ENCODE measurements around the gene SHOX. TPM values are rescaled to one million over a fixed set of nuclear protein-coding genes. Genes with fewer than 3 reads are reported as not detected.

SHOX gene
- polyA plus RNA-seq, 2 of the 4 experiments (the other 2 are of a cell fraction) = not detected

- no peak for TF ChIP-seq REST (IDR thresholded peaks at IDR 0.05)
These were observed 10.1 kb downstream of the SHOX start (continued) for GRCh38 chrX:640641-641040.

GRCh38 chrX:641671-642435, 11.3 kb downstream of the SHOX start:
- no peak for FAIRE-seq
- POLR2A ChIA-PET = no interaction called here
- CTCF ChIA-PET = no interaction called here

GRCh38 chrX:642436-643240, 12.0 kb downstream of the SHOX start:
- Histone ChIP-seq H3K9me3 (no peaks in the 10 kb centered on the region), H3K4me3 (no peak overlapping the region), H3K4me1 (no peaks in the 10 kb centered on the region), H3K27ac (no peak overlapping the region), H3K4me2 (no peak overlapping the region)
- no peak for TF ChIP-seq FOSL2 (IDR thresholded peaks at IDR 0.05)
- TF ChIP-seq FOSL2 (CRISPR knock-in tag; IDR thresholded peaks at IDR 0.05) = no peak
- no peak for TF ChIP-seq REST (IDR thresholded peaks at IDR 0.05)
- TF ChIP-seq RAD21 (conservative IDR thresholded peaks at IDR 0.05 in 1 of 2, IDR thresholded peaks at IDR 0.05 in 1 of 2) = no peak
- no peak for TF ChIP-seq SMC3 (IDR thresholded peaks at IDR 0.05)
- TF ChIP-seq HES2 (IDR thresholded peaks at IDR 0.05) = no peak
- TF ChIP-seq GATA3 (IDR thresholded peaks at IDR 0.05; ENCODE audit: borderline replicate concordance) = no peak
- no peak for TF ChIP-seq USF2 (IDR thresholded peaks at IDR 0.05)
- TF ChIP-seq HEYL (CRISPR knock-in tag; IDR thresholded peaks at IDR 0.05) = no peak
- TF ChIP-seq FOXS1 (CRISPR knock-in tag; IDR thresholded peaks at IDR 0.05) = no peak
- no peak for TF ChIP-seq CBX2 (IDR thresholded peaks at IDR 0.05; ENCODE audit: borderline replicate concordance, low read depth)
- TF ChIP-seq PHF8 (IDR thresholded peaks at IDR 0.05; ENCODE audit: borderline replicate concordance, low read depth) = no peak
- POLR2A ChIA-PET = no interaction called here
- no peak for ATAC-seq
- CTCF ChIA-PET = no interaction called here
- WGBS (ENCODE audit: missing lambda C conversion rate) = 19% methylated on average over 20 of the region's 24 CpGs
- FAIRE-seq = no peak
- DNase-seq (ENCODE audit: low read depth in 1 of 2, low spot score in 1 of 2) = no peak

More at GRCh38 chrX:641671-642435, 11.3 kb downstream of the SHOX start:
- ATAC-seq (no peak), DNase-seq (ENCODE audit: low read depth in 1 of 2, low spot score in 1 of 2) (no peak)
- 23% methylated on average over 17 of the region's 37 CpGs for WGBS (ENCODE audit: missing lambda C conversion rate)
- no peak for TF ChIP-seq CBX8 (IDR thresholded peaks at IDR 0.05)
- no peak for TF ChIP-seq CBX2 (IDR thresholded peaks at IDR 0.05; ENCODE audit: borderline replicate concordance, low read depth)
- no peak for TF ChIP-seq TP53 (CRISPR knock-in tag; IDR thresholded peaks at IDR 0.05)
- no peak for TF ChIP-seq NPAS2 (CRISPR knock-in tag; IDR thresholded peaks at IDR 0.05; ENCODE audit: borderline replicate concordance)
- TF ChIP-seq KDM1A (IDR thresholded peaks at IDR 0.05; ENCODE audit: low read depth) = no peak
- no peak for TF ChIP-seq MAFK (IDR thresholded peaks at IDR 0.05; ENCODE audit: partially characterized antibody)
- no peak for TF ChIP-seq FOXS1 (CRISPR knock-in tag; IDR thresholded peaks at IDR 0.05)
- TF ChIP-seq ESRRA (IDR thresholded peaks at IDR 0.05; ENCODE audit: borderline replicate concordance, low read length) = no peak
- TF ChIP-seq MAZ (IDR thresholded peaks at IDR 0.05; ENCODE audit: borderline replicate concordance, low read depth, low read length) = no peak
- TF ChIP-seq CTCF (IDR thresholded peaks at IDR 0.05) = no peak
- no peak for TF ChIP-seq RCOR1 (IDR thresholded peaks at IDR 0.05; ENCODE audit: low read depth, low read length)
- TF ChIP-seq RAD21 (conservative IDR thresholded peaks at IDR 0.05 in 1 of 2, IDR thresholded peaks at IDR 0.05 in 1 of 2) = no peak
- H3K4me1 ChIP-seq = no peaks in the 10 kb centered on the region
- no peaks in the 10 kb centered on the region for H3K9me3 ChIP-seq
- H3K4me2 ChIP-seq = no peak overlapping the region
- no peak overlapping the region for H3K27ac ChIP-seq
- no peak overlapping the region for H3K4me3 ChIP-seq
